Loucy (cell line): ENCODE measurements around the gene NME4.
A peak's percentile ranks its signal among the peaks of the same experiment; 100 is the strongest.

Source experiments
- H2AFZ ChIP-seq: fragments of 200-600 bp; sonication (generic); 2 replicates; pipeline ENCODE4 v1.6.0; 2016; ENCODE audit warnings: antibody characterized with exemption, mild to moderate bottlenecking, low read length, moderate library complexity
- H3F3A ChIP-seq: fragments of 200-600 bp; 2 replicates; pipeline ENCODE4 v1.6.0; 2016; ENCODE audit warnings: antibody characterized with exemption, low read depth, mild to moderate bottlenecking
- H3K27me3 ChIP-seq: fragments of 200-600 bp; sonication (generic); 2 replicates; pipeline ENCODE4 v1.6.1; 2014; ENCODE audit warnings: low read length, mild to moderate bottlenecking; ENCODE audit not compliant: insufficient read depth, poor library complexity, severe bottlenecking
- H3K36me3 ChIP-seq: fragments of 200-600 bp; sonication (generic); 2 replicates; pipeline ENCODE4 v1.6.1; 2016; ENCODE audit warnings: low read length; ENCODE audit not compliant: insufficient read depth
- H3K4me1 ChIP-seq: fragments of 200-600 bp; sonication (generic); 2 replicates; pipeline ENCODE4 v1.5.1; 2014; ENCODE audit warnings: low read length, mild to moderate bottlenecking; ENCODE audit not compliant: insufficient read depth, poor library complexity, severe bottlenecking
- H3K4me2 ChIP-seq: fragments of 200-600 bp; sonication (generic); 2 replicates; pipeline ENCODE4 v1.6.0; 2014; ENCODE audit warnings: antibody characterized with exemption, low read length, low read depth, mild to moderate bottlenecking; ENCODE audit not compliant: poor library complexity, severe bottlenecking
- H3K4me3 ChIP-seq: fragments of 200-600 bp; sonication (generic); 2 replicates; pipeline ENCODE4 v1.5.1; 2014; ENCODE audit warnings: low read length, mild to moderate bottlenecking, mixed read lengths; ENCODE audit not compliant: poor library complexity, severe bottlenecking
- H3K79me2 ChIP-seq: fragments of 200-600 bp; sonication (generic); 2 replicates; pipeline ENCODE4 v1.6.1; 2014; ENCODE audit warnings: low read length; ENCODE audit not compliant: insufficient read depth
- H3K9ac ChIP-seq: fragments of 200-600 bp; sonication (generic); 2 replicates; pipeline ENCODE4 v1.6.0; 2014; ENCODE audit warnings: mild to moderate bottlenecking, low read depth, low read length, moderate library complexity; ENCODE audit not compliant: poor library complexity, severe bottlenecking
- H3K9me2 ChIP-seq: fragments of 200-600 bp; sonication (generic); replicated peaks from 2 replicates; pipeline ENCODE4 v1.6.1; 2016; ENCODE audit warnings: low read depth, low read length, mixed read lengths
- H3K9me3 ChIP-seq: fragments of 200-600 bp; sonication (generic); 2 replicates; pipeline ENCODE4 v1.6.1; 2014; ENCODE audit warnings: mild to moderate bottlenecking, antibody characterized with exemption, low read length, low read depth; ENCODE audit not compliant: insufficient read depth
- H4K20me1 ChIP-seq: fragments of 200-600 bp; sonication (generic); 2 replicates; pipeline ENCODE4 v1.6.0; 2014; ENCODE audit warnings: antibody characterized with exemption, low read length, mild to moderate bottlenecking; ENCODE audit not compliant: insufficient read depth, poor library complexity, severe bottlenecking
- CTCF ChIP-seq: fragments of 200-600 bp; sonication (generic); conservative IDR thresholded peaks from 2 replicates; pipeline ENCODE4 v1.5.1; 2014; ENCODE audit warnings: mild to moderate bottlenecking, antibody characterized with exemption, low read length
- EZH2phosphoT487 ChIP-seq: fragments of 200-600 bp; IDR thresholded peaks from 2 replicates; pipeline ENCODE4 v1.6.1; 2018; ENCODE audit warnings: antibody characterized with exemption, mild to moderate bottlenecking, moderate library complexity, borderline replicate concordance

NME4 gene

GRCh38 chr16:391885-392335, 5.1 kb upstream of the NME4 start:
- Histone ChIP-seq H2AFZ (no peak overlapping the region), H3K4me3 (no peak overlapping the region), H3K4me1 (peaks cover 4% of the 10 kb centered on the region), H4K20me1 (no peaks in the 10 kb centered on the region), H3K4me2 (no peak overlapping the region), H3K27me3 (no peaks in the 10 kb centered on the region), H3K36me3 (no peaks in the 10 kb centered on the region), H3K9me3 (no peaks in the 10 kb centered on the region), H3K9me2 (no peaks in the 10 kb centered on the region), H3K9ac (no peak overlapping the region), H3K79me2 (no peaks in the 10 kb centered on the region), H3F3A (0 out of 2 replicates have a peak, but pooled peaks cover 3% of the 10 kb centered on the region)
- TF ChIP-seq CTCF: peak; percentile 78
- no peak for TF ChIP-seq EZH2phosphoT487

GRCh38 chr16:392450-393030, 4.5 kb upstream of the NME4 start:
- H3K9ac ChIP-seq: no peak overlapping the region
- 0 out of 2 replicates have a peak, but pooled peaks cover 3% of the 10 kb centered on the region for H3F3A ChIP-seq
- no peaks in the 10 kb centered on the region for H3K79me2 ChIP-seq
- no peak overlapping the region for H2AFZ ChIP-seq
- H4K20me1 ChIP-seq: no peaks in the 10 kb centered on the region
- peaks cover 4% of the 10 kb centered on the region for H3K4me1 ChIP-seq
- TF ChIP-seq EZH2phosphoT487 (no peak), CTCF (no peak)
- H3K36me3 ChIP-seq: no peaks in the 10 kb centered on the region
- no peak overlapping the region for H3K4me2 ChIP-seq
- no peaks in the 10 kb centered on the region for H3K9me2 ChIP-seq
- H3K9me3 ChIP-seq: no peaks in the 10 kb centered on the region
- H3K4me3 ChIP-seq: no peak overlapping the region
- no peaks in the 10 kb centered on the region for H3K27me3 ChIP-seq

- Histone ChIP-seq H2AFZ (peak overlapping the region; percentile 95), H3K4me2 (peak overlapping the region; percentile 89), H3K27me3 (no peaks in the 10 kb centered on the region), H4K20me1 (no peaks in the 10 kb centered on the region), H3K36me3 (no peaks in the 10 kb centered on the region), H3K4me1 (peaks cover 4% of the 10 kb centered on the region), H3K9me3 (no peaks in the 10 kb centered on the region), H3K9ac (peak overlapping the region; percentile 73), H3K79me2 (no peaks in the 10 kb centered on the region), H3F3A (0 out of 2 replicates have a peak, but pooled peaks cover 3% of the 10 kb centered on the region), H3K4me3 (peak overlapping the region; percentile 85), H3K9me2 (no peaks in the 10 kb centered on the region)
- TF ChIP-seq EZH2phosphoT487: no peak
- TF ChIP-seq CTCF: no peak
Measured at GRCh38 chr16:396199-396598, 800 bp upstream of the NME4 start.
